Gastrocnemius medialis (tissue), 4 donors: ENCODE results near the gene CBX7.

Experiments
- CTCF ChIP-seq, 5 experiments: fragments of 450-650 bp in 3 of 5; fragments of 200-600 bp in 2 of 5; sonication (generic) in 2 of 5; IDR thresholded peaks in 4 of 5; conservative IDR thresholded peaks in 1 of 5; 1 replicate in 4 of 5; 2 replicates in 1 of 5; pipeline ENCODE4 v1.5.1; 2016 to 2019; ENCODE audit warnings: antibody characterized with exemption in 5 of 5, mild to moderate bottlenecking in 3 of 5, moderate library complexity in 3 of 5
- POLR2A ChIP-seq, 2 donors: fragments of 450-650 bp; IDR thresholded peaks; one replicate each; pipeline ENCODE4 v1.6.1; 2017; ENCODE audit warnings: antibody characterized with exemption in 2 of 2, mild to moderate bottlenecking in 2 of 2, moderate library complexity in 2 of 2

GRCh38 chr22:39108487-39108886 lies 44.0 kb downstream of the CBX7 start:
- TF ChIP-seq CTCF (IDR thresholded peaks at IDR 0.05 in 4 of 5, conservative IDR thresholded peaks at IDR 0.05 in 1 of 5) (no peak), POLR2A (IDR thresholded peaks at IDR 0.05) (no peak)
